Measurements from ENCODE around the gene NLRP11. TPM values are rescaled to one million over a fixed set of nuclear protein-coding genes. Genes with fewer than 3 reads are reported as not detected.

NLRP11 gene
- total RNA-seq, 1 experiment from 2014 or later, result not detected

GRCh38 chr19:55750715-55751114 lies 81.1 kb downstream of the NLRP11 start:
- no peak overlapping the region for H2BK20ac ChIP-seq (ENCODE audit: low read depth, low read length, poor library complexity, severe bottlenecking)
- no CpG with 5 or more reads among the region's 6 CpGs for WGBS (ENCODE audit: extremely low coverage, insufficient read length, low lambda C conversion rate)
- Mint-ChIP-seq H3K27ac (no peak overlapping the region), H3K36me3 (ENCODE audit: insufficient read depth in 1 of 3, low read depth in 3 of 3) (peaks cover 8 to 21% (median 14%) of the 10 kb centered on the region in 3 experiments; a peak in 6 of 7 replicates), H3K9me3 (peaks cover 74 to 81% of the 10 kb centered on the region in 2 experiments), H3K27me3 (ENCODE audit: low read depth) (peaks cover 4% of the 10 kb centered on the region; the same call in 1 of the 2 replicates), H3K4me1 (no peaks in the 10 kb centered on the region), H3K4me3 (no peak overlapping the region)
- no peak overlapping the region for H2AK5ac ChIP-seq (ENCODE audit: insufficient read length, low read length)
- H2BK120ac ChIP-seq (ENCODE audit: low read depth, low read length, poor library complexity, severe bottlenecking), result no peak overlapping the region
- no peak overlapping the region for H3K4ac ChIP-seq (ENCODE audit: low read depth, low read length)
- H2BK15ac ChIP-seq (ENCODE audit: low read depth, low read length), result no peak overlapping the region
- no peak overlapping the region for H3T11ph ChIP-seq (ENCODE audit: low read length)
- no peaks in the 10 kb centered on the region for H3K79me1 ChIP-seq (ENCODE audit: insufficient read depth, low read depth, low read length, poor library complexity, severe bottlenecking)
- H3K9me3 ChIP-seq (ENCODE audit: control insufficient read depth, low read depth, low read length), result peaks cover 73% of the 10 kb centered on the region
- no peak for TF ChIP-seq CTCF (conservative IDR thresholded peaks at IDR 0.05)
- H4K8ac ChIP-seq (replicated peaks; ENCODE audit: insufficient read length, low read depth, low read length), result no peak overlapping the region
- no peak for DNase-seq
- H4K5ac ChIP-seq (ENCODE audit: insufficient read length, low read depth, low read length), result no peak overlapping the region
- H3K27ac ChIP-seq (ENCODE audit: insufficient read length, low read depth, low read length), result no peak overlapping the region
- H3K14ac ChIP-seq (ENCODE audit: insufficient read depth, low read length), result no peak overlapping the region
- no peak overlapping the region for H3K23ac ChIP-seq (ENCODE audit: insufficient read length, low read depth, low read length)
- H4K20me1 ChIP-seq (ENCODE audit: control insufficient read depth, insufficient read depth, insufficient read length), result no peaks in the 10 kb centered on the region
- H3K4me2 ChIP-seq (ENCODE audit: insufficient read depth, insufficient read length, low read length), result no peak overlapping the region
- no peaks in the 10 kb centered on the region for H3K27me3 ChIP-seq (ENCODE audit: insufficient read depth, low read length)
- H3K79me2 ChIP-seq (ENCODE audit: insufficient read depth, low read length), result peaks cover 2% of the 10 kb centered on the region; the same call in 1 of the 2 replicates
- no peak overlapping the region for H2BK12ac ChIP-seq (ENCODE audit: insufficient read length, low read depth, low read length)
- no peak overlapping the region for H2AFZ ChIP-seq (ENCODE audit: low read length)
- H3K18ac ChIP-seq (ENCODE audit: insufficient read length, low read depth, low read length), result no peak overlapping the region
- H4K91ac ChIP-seq (ENCODE audit: insufficient read length, low read depth, low read length), result no peak overlapping the region
- no peak overlapping the region for H3K56ac ChIP-seq (ENCODE audit: insufficient read length, low read depth, low read length)
- H3K9ac ChIP-seq (ENCODE audit: extremely low read depth, insufficient read length, low read length), result no peak overlapping the region
- no peaks in the 10 kb centered on the region for H3K23me2 ChIP-seq (ENCODE audit: insufficient read length, low read depth, low read length, poor library complexity, severe bottlenecking)
- no peaks in the 10 kb centered on the region for H3K4me1 ChIP-seq (ENCODE audit: insufficient read depth, low read length)
- H2BK5ac ChIP-seq (ENCODE audit: insufficient read length, low read length), result no peak overlapping the region

Measured in H9 (cell line).